SU-DHL-6 (cell line): ENCODE results near the gene MBNL1.

Experiments used
- H2AFZ ChIP-seq: fragments of 200-600 bp; sonication (generic); 2 replicates; pipeline ENCODE4 v1.6.1; 2014; ENCODE audit warnings: low read depth, mild to moderate bottlenecking, moderate library complexity, mixed read lengths, antibody characterized with exemption, low read length; ENCODE audit not compliant: severe bottlenecking
- H3F3A ChIP-seq: fragments of 200-600 bp; shearing (Covaris generic); 2 replicates; pipeline ENCODE4 v1.6.0; 2016; ENCODE audit warnings: antibody characterized with exemption, mild to moderate bottlenecking; ENCODE audit not compliant: insufficient read depth
- H3K27ac ChIP-seq: fragments of 200-600 bp; sonication (generic); 2 replicates; pipeline ENCODE4 v1.5.1; 2016; ENCODE audit warnings: low read depth, mild to moderate bottlenecking, low read length, moderate library complexity, mixed read lengths
- H3K27me3 ChIP-seq: fragments of 200-600 bp; sonication (generic), shearing (Covaris generic); 2 replicates; pipeline ENCODE4 v1.6.0; 2014; ENCODE audit warnings: mild to moderate bottlenecking, low read length
- H3K36me3 ChIP-seq: fragments of 200-600 bp; sonication (generic); 2 replicates; pipeline ENCODE4 v1.6.1; 2014; ENCODE audit warnings: mild to moderate bottlenecking, low read length, mixed read lengths
- H3K4me2 ChIP-seq: fragments of 300-600, 200-600 bp; shearing (Covaris generic), sonication (generic); 2 replicates; pipeline ENCODE4 v1.6.0; 2014; ENCODE audit warnings: low read length, low read depth, mild to moderate bottlenecking; ENCODE audit not compliant: poor library complexity, severe bottlenecking
- H3K4me3 ChIP-seq: fragments of 200-600 bp; sonication (generic); 2 replicates; pipeline ENCODE4 v1.5.1; 2014; ENCODE audit warnings: antibody characterized with exemption, low read length, mild to moderate bottlenecking, mixed read lengths; ENCODE audit not compliant: insufficient read depth, poor library complexity, severe bottlenecking
- H3K79me2 ChIP-seq: fragments of 200-600 bp; sonication (generic); 2 replicates; pipeline ENCODE4 v1.6.1; 2014; ENCODE audit warnings: mild to moderate bottlenecking, low read length, moderate library complexity; ENCODE audit not compliant: insufficient read depth
- H3K9ac ChIP-seq: fragments of 200-600 bp; sonication (generic); 2 replicates; pipeline ENCODE4 v1.7.0; 2014; ENCODE audit warnings: mild to moderate bottlenecking, low read length
- H3K9me2 ChIP-seq: fragments of 200-600 bp; sonication (generic); replicated peaks from 2 replicates; pipeline ENCODE4 v1.6.1; 2014; ENCODE audit warnings: low read length; ENCODE audit not compliant: insufficient read depth
- H3K9me3 ChIP-seq: fragments of 200-600 bp; sonication (generic); 2 replicates; pipeline ENCODE4 v1.6.1; 2014; ENCODE audit warnings: low read length, mixed read lengths; ENCODE audit not compliant: insufficient read depth
- H4K20me1 ChIP-seq: fragments of 200-600 bp; sonication (generic); 2 replicates; pipeline ENCODE4 v1.6.1; 2014; ENCODE audit warnings: low read depth, mild to moderate bottlenecking, antibody characterized with exemption, low read length, moderate library complexity, mixed read lengths
- CTCF ChIP-seq: fragments of 200-600 bp; sonication (generic); IDR thresholded peaks from one replicate; pipeline ENCODE4 v1.5.1; 2017; ENCODE audit warnings: antibody characterized with exemption, mild to moderate bottlenecking, low read length, moderate library complexity; ENCODE audit not compliant: insufficient read depth, poor library complexity, severe bottlenecking
- EZH2phosphoT487 ChIP-seq: fragments of 200-600 bp; sonication (generic), shearing (Covaris generic); conservative IDR thresholded peaks from 2 replicates; pipeline ENCODE4 v1.6.1; 2018; ENCODE audit warnings: mild to moderate bottlenecking, antibody characterized with exemption, low read length, moderate library complexity, mixed read lengths

MBNL1 gene

GRCh38 chr3:152505926-152506325, 237.2 kb downstream of the MBNL1 start:
- Histone ChIP-seq H3K36me3 (no peaks in the 10 kb centered on the region), H3K79me2 (no peaks in the 10 kb centered on the region), H2AFZ (no peak overlapping the region), H3K4me3 (no peak overlapping the region), H3K4me2 (no peak overlapping the region), H3K9me3 (no peaks in the 10 kb centered on the region), H3K9ac (no peak overlapping the region), H4K20me1 (no peaks in the 10 kb centered on the region), H3K9me2 (no peaks in the 10 kb centered on the region), H3K27ac (no peak overlapping the region), H3K27me3 (no peaks in the 10 kb centered on the region), H3F3A (no peaks in the 10 kb centered on the region)
- TF ChIP-seq EZH2phosphoT487 (no peak), CTCF (no peak)

GRCh38 chr3:152508705-152509104, 240.0 kb downstream of the MBNL1 start:
- Histone ChIP-seq H3K9me3 (no peaks in the 10 kb centered on the region), H2AFZ (no peak overlapping the region), H4K20me1 (no peaks in the 10 kb centered on the region), H3K9me2 (no peaks in the 10 kb centered on the region), H3K4me3 (no peak overlapping the region), H3K4me2 (no peak overlapping the region), H3K9ac (no peak overlapping the region), H3K27ac (no peak overlapping the region), H3K36me3 (no peaks in the 10 kb centered on the region), H3F3A (no peaks in the 10 kb centered on the region), H3K79me2 (no peaks in the 10 kb centered on the region), H3K27me3 (no peaks in the 10 kb centered on the region)
- no peak for TF ChIP-seq CTCF
- no peak for TF ChIP-seq EZH2phosphoT487

GRCh38 chr3:152511904-152512303, 243.2 kb downstream of the MBNL1 start:
- Histone ChIP-seq H3K4me3 (no peak overlapping the region), H2AFZ (no peak overlapping the region), H3K9ac (no peak overlapping the region)

More at GRCh38 chr3:152511904-152512303, 243.2 kb downstream of the MBNL1 start:
- Histone ChIP-seq H3K27ac (peak overlapping the region; percentile 57), H3K4me2 (no peak overlapping the region), H4K20me1 (no peaks in the 10 kb centered on the region), H3K9me3 (no peaks in the 10 kb centered on the region), H3K27me3 (no peaks in the 10 kb centered on the region), H3F3A (no peaks in the 10 kb centered on the region), H3K36me3 (no peaks in the 10 kb centered on the region), H3K79me2 (no peaks in the 10 kb centered on the region), H3K9me2 (no peaks in the 10 kb centered on the region)
- no peak for TF ChIP-seq CTCF
- TF ChIP-seq EZH2phosphoT487: no peak
